HepG2 (cell line): ENCODE results near the gene DCUN1D4. TPM values are rescaled to one million over a fixed set of nuclear protein-coding genes. Genes with fewer than 3 reads are reported as not detected.

Experiments used
- ATAC-seq: fragments of 200-7000 bp; cut with Tn5 transposase; 3 replicates; pipeline ENCODE4 v1.9.1; 2020; ENCODE audit warnings: mild to moderate bottlenecking, moderate library complexity
- BruUV-seq: library from RNA; stranded (reverse); fragments of 400-500 nt; replicated peaks from 2 replicates; lab custom pipeline; 2021; lab: Mats Ljungman, UMichigan
- CTCF ChIA-PET: fragments of 300-600 bp; formaldehyde crosslinking; extraction: SDS; loops from one replicate; lab custom pipeline; 2021; ENCODE audit warnings: low total read pairs, inconsistent platforms, low intra/inter-chr PET ratio; lab: Yijun Ruan, JAX
- POLR2A ChIA-PET: fragments of 350-600 bp; sonication (Branson Sonifier 250); formaldehyde crosslinking; loops from one replicate; lab custom pipeline; 2020; ENCODE audit warnings: antibody characterized with exemption, inconsistent platforms; lab: Yijun Ruan, JAX
- DNase-seq: peaks from one replicate; pipeline ENCODE4 v3.0.0-alpha.2; 2015; ENCODE audit warnings: low spot score
- FAIRE-seq: peaks from 3 replicates; lab custom pipeline; 2011; peaks lifted over from hg19 to GRCh38; lab: Jason Lieb, UNC
- H2AFZ ChIP-seq: one replicate; pipeline ENCODE4 v1.6.1; 2011; ENCODE audit warnings: low read length, inconsistent platforms
- H3K27ac ChIP-seq: fragments of 300-600 bp; 3 replicates; pipeline ENCODE4 v1.8.0; 2011; ENCODE audit warnings: mixed run types, mild to moderate bottlenecking, mixed read lengths, low read length, inconsistent platforms; ENCODE audit not compliant: insufficient read depth; ENCODE audit errors: extremely low read length
- H3K27me3 ChIP-seq, 2 experiments: fragments of 200-600 bp in 1 of 2; 2 replicates in 1 of 2; 3 replicates in 1 of 2; pipeline versions ENCODE4 v1.6.0 to v1.8.0; 2011; ENCODE audit warnings: low read length in 2 of 2, mild to moderate bottlenecking in 2 of 2, moderate library complexity in 2 of 2, inconsistent platforms in 1 of 2; ENCODE audit not compliant: insufficient read depth in 2 of 2, control insufficient read depth in 1 of 2
- H3K36me3 ChIP-seq, 2 experiments: fragments of 200-600 bp in 1 of 2; replicated peaks in 1 of 2; 2 replicates in 1 of 2; 3 replicates in 1 of 2; pipeline versions ENCODE4 v1.5.1 to v1.8.0; 2011; ENCODE audit warnings: low read length in 2 of 2, inconsistent platforms in 1 of 2; ENCODE audit not compliant: insufficient read depth in 2 of 2, control insufficient read depth in 1 of 2
- H3K4me1 ChIP-seq: 2 replicates; pipeline ENCODE4 v1.5.1; 2012; ENCODE audit warnings: low read length, inconsistent platforms; ENCODE audit not compliant: insufficient read depth
- H3K4me2 ChIP-seq: 2 replicates; pipeline ENCODE4 v1.6.0; 2011; ENCODE audit warnings: low read depth, low read length, inconsistent platforms
- H3K4me3 ChIP-seq, 3 experiments: fragments of 200-600 bp in 1 of 3; sonication (generic), shearing (Covaris generic) in 1 of 3; replicated peaks in 1 of 3; 2 replicates each; pipeline ENCODE4 v1.5.1; 2011 to 2016; ENCODE audit warnings: low read length in 3 of 3, inconsistent platforms in 2 of 3, low read depth in 2 of 3, mild to moderate bottlenecking in 2 of 3, control low read depth in 1 of 3, mixed read lengths in 1 of 3; ENCODE audit not compliant: insufficient read depth in 1 of 3
- H3K79me2 ChIP-seq: one replicate; pipeline ENCODE4 v1.6.1; 2011; ENCODE audit warnings: low read length, inconsistent platforms; ENCODE audit not compliant: insufficient read depth
- H3K9ac ChIP-seq: 2 replicates; pipeline ENCODE4 v1.6.0; 2011; ENCODE audit warnings: mild to moderate bottlenecking, low read depth, low read length, inconsistent platforms; ENCODE audit not compliant: insufficient read depth
- H3K9me3 ChIP-seq: 2 replicates; pipeline ENCODE4 v1.5.1; 2012; ENCODE audit warnings: mild to moderate bottlenecking, low read length
- H4K20me1 ChIP-seq: 2 replicates; pipeline ENCODE4 v1.6.0; 2011; ENCODE audit warnings: inconsistent platforms, mild to moderate bottlenecking, low read length, moderate library complexity; ENCODE audit not compliant: insufficient read depth
- FUBP1 ChIP-seq: sonication (generic); formaldehyde crosslinking; IDR thresholded peaks from 2 replicates; pipeline ENCODE4 v1.5.1; 2020; ENCODE audit warnings: missing genetic modification reagents, mild to moderate bottlenecking, borderline replicate concordance
- SCMH1 ChIP-seq: sonication (generic); formaldehyde crosslinking; IDR thresholded peaks from 2 replicates; pipeline ENCODE4 v1.9.0; 2021; ENCODE audit warnings: missing genetic modification reagents, mild to moderate bottlenecking, borderline replicate concordance
- TEF ChIP-seq: sonication (generic); formaldehyde crosslinking; IDR thresholded peaks from 2 replicates; pipeline ENCODE4 v1.5.0; 2020; ENCODE audit warnings: missing genetic modification reagents
- TERF1 ChIP-seq: sonication (generic); formaldehyde crosslinking; IDR thresholded peaks from 2 replicates; pipeline ENCODE4 v1.8.0; 2022; ENCODE audit warnings: mild to moderate bottlenecking, missing genetic modification reagents, moderate library complexity
- TFAP4 ChIP-seq: sonication (generic); IDR thresholded peaks from 2 replicates; pipeline ENCODE4 v1.6.1; 2016; ENCODE audit warnings: low read depth, borderline replicate concordance
- ZNF24 ChIP-seq: fragments of 450-650 bp; IDR thresholded peaks from 2 replicates; pipeline ENCODE4 v1.6.1; 2017; ENCODE audit warnings: antibody characterized with exemption, mild to moderate bottlenecking
- ZNF331 ChIP-seq: sonication (generic); formaldehyde crosslinking; IDR thresholded peaks from 2 replicates; pipeline ENCODE4 v1.4.0; 2020; ENCODE audit warnings: missing genetic modification reagents
- ZNF646 ChIP-seq: sonication (generic); formaldehyde crosslinking; IDR thresholded peaks from 2 replicates; pipeline ENCODE4 v1.9.0; 2021; ENCODE audit warnings: mild to moderate bottlenecking, missing genetic modification reagents
- ZNF672 ChIP-seq: sonication (generic); formaldehyde crosslinking; IDR thresholded peaks from 2 replicates; pipeline ENCODE4 v1.8.1; 2022; ENCODE audit warnings: missing genetic modification reagents
- in situ Hi-C: cut with HindIII; loops from 2 replicates; pipeline ENCODE4 v1.10.0; 2017; ENCODE audit warnings: low pct_unique_long_range_greater_than_20kb; ENCODE audit not compliant: extremely low pct_ligation_motif_present
- intact Hi-C: fragments of 100-400 bp; cut with micrococcal nuclease; formaldehyde crosslinking; loops from one replicate; pipeline ENCODE4 v1.10.0; 2022; ENCODE audit not compliant: unreplicated experiment
- polyA plus RNA-seq, 8 experiments: library from polyadenylated mRNA; depleted of rRNA in 3 of 8; stranded (reverse) in 7 of 8; unstranded in 1 of 8; fragments of >200 nt; fragmentation: Illumina TruSeq in 4 of 8; extraction: Trizol in 4 of 8; gene quantifications; 2 replicates each; pipeline versions ENCODE4 v1.2.1 to v1.2.3, GENCODE V29; 2011 to 2016; ENCODE audit warnings: low read depth in 4 of 8, missing spikeins in 1 of 8, mixed read lengths in 1 of 8; ENCODE audit not compliant: insufficient read depth in 1 of 8
- total RNA-seq, 5 experiments: library from RNA; depleted of rRNA; stranded (reverse); fragments of >200 nt; fragmentation: Illumina TruSeq; extraction: Trizol; gene quantifications; 2 replicates each; pipeline ENCODE4 v1.2.3, GENCODE V29; 2016; ENCODE audit warnings: low read depth in 1 of 5

DCUN1D4 gene
- total and polyA plus RNA-seq, 2 of the 13 experiments (the other 11 are each of a cell fraction or from before 2014, with no cell fraction given): 27.9 to 44.4 TPM

- TF ChIP-seq FUBP1 (CRISPR knock-in tag): no peak
- TF ChIP-seq ZNF331: 0 out of 2 replicates have a peak, but pooled peaks have one; percentile 30
These were observed 11.8 kb upstream of the DCUN1D4 start (continued) for GRCh38 chr4:51831133-51831532.

DNA sequence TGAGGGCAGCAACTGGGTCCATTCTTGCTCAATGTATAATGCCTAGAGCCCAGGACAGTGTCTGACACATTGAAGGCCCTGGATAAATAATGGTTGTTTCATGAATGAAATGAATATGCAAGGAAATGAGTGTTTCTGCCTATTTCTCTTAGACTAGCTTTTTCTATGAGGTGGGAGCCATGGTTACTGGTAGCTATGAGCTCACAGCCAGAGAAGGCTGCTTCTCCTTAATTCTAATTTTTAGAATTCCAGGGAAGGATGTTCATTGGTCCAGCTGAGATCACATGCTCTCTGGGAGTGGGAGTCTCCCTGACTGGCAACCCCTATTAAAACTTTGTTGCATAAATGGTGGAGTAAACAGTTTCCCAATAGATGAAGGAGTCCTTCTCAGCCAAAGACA lies 9.7 kb upstream of the DCUN1D4 start:
- BruUV-seq: no TSS peak
- intact Hi-C loops: no loop called here
- H3K9me3 ChIP-seq: no peaks in the 10 kb centered on the region
- no peak overlapping the region for H3K9ac ChIP-seq
- FAIRE-seq: no peak
- no peaks in the 10 kb centered on the region for H3K4me1 ChIP-seq
- TF ChIP-seq SCMH1 (CRISPR knock-in tag): no peak
- no peak for TF ChIP-seq TFAP4
- no peak for TF ChIP-seq ZNF672 (CRISPR knock-in tag)
- no peak for TF ChIP-seq TERF1 (CRISPR knock-in tag)
- TF ChIP-seq ZNF24: no peak
- TF ChIP-seq TEF (CRISPR knock-in tag): no peak
- no peak for TF ChIP-seq ZNF646 (CRISPR knock-in tag)
- no peak overlapping the region for H3K4me3 ChIP-seq
- no peaks in the 10 kb centered on the region for H3K79me2 ChIP-seq
- no peaks in the 10 kb centered on the region for H3K36me3 ChIP-seq
- H3K4me2 ChIP-seq: no peak overlapping the region
- peaks cover 0 to 2% of the 10 kb centered on the region in 2 experiments; a peak in 1 of 5 replicates for H3K27me3 ChIP-seq
- H4K20me1 ChIP-seq: no peaks in the 10 kb centered on the region
- no peak for DNase-seq
- no peak overlapping the region for H2AFZ ChIP-seq
- ChIA-PET POLR2A (no interaction called here), CTCF (no interaction called here)
- no peak overlapping the region for H3K27ac ChIP-seq
- no peak for ATAC-seq
- in situ Hi-C loops: no loop called here
